GM21619 (cell line): Measurements from ENCODE around the gene H2AZ1.
"Not testable (repeated sequence)": the region's sequence is repeated elsewhere in the genome, so short reads cannot be mapped to it uniquely, and the experiment has no call there.

Experiments used
- ATAC-seq: cut with Tn5 transposase; IDR thresholded peaks from one replicate; pipeline ENCODE4 v1.9.1; 2021; ENCODE audit not compliant: unreplicated experiment

H2AZ1 gene

GRCh38 chr4:99949999-99950912, at the start of gene H2AZ1:
TSS of gene H2AZ1 (minus strand) at chr4:99950275. CDS start at chr4:99950170, 105 bp downstream.
- ATAC-seq: peak; percentile 49

DNA sequence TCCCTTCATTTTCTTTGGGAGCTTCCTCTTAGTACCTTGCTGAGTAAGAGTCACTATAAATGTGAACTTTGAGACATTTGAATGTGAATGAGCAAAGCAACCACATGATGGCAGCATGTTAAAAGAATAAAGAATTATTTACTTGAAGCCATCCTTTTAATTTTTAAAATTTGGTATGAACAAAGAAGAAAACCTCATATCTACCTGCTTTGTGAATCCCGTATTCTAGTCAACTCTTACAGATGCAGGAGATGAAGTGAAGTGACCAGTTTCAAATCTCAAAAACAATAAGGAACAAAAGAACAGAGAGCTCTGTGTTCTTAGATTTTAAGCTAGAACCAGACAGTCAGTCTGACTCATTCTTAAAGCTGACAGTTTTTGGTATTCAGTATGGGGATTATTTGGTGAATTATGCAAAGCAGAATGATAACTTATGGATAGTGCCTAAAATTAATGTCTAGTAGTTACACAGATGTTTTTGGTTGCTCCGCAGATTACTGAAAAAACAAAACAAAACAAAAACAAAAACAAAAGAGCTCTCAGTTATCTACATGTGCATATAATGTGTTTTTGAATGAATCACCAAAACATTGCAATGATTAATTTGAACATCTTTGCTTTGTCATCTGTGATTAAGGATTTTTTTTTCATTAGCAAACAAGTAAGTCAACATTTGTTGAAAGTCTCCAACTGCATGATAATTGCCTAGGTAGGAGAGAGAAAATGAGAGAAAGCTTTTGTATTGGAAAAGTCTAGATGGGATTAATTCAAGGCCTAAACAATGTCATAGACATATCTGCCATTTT, 48.2 kb upstream of the H2AZ1 start:
- ATAC-seq: peak; percentile 74

DNA sequence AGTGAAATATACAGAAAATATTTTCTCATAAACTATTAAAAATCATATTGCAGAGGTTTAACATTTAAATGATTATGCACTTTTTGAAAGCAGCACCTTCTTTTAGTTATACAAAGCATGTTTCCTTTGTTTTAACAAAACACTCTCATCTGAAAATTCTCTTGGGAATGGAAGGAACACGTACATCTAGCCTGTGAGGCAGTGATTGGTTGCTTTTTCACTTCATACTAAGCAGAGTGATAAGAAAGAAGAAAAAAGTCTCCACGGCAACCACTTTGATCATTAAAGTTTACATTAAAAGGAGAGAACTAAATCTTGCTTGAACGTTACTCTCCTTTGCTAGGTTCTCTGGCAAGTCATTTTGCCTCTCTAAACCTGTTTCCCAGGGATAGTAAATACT, 41.7 kb upstream of the H2AZ1 start:
- ATAC-seq: no peak

- no peak for ATAC-seq
These were observed 37.6 kb upstream of the H2AZ1 start for GRCh38 chr4:99987681-99988080.

GRCh38 chr4:99986792-99987191, 36.7 kb upstream of the H2AZ1 start:
- no peak for ATAC-seq

GRCh38 chr4:99983289-99983943, 33.3 kb upstream of the H2AZ1 start:
- peak; percentile 45 for ATAC-seq

DNA sequence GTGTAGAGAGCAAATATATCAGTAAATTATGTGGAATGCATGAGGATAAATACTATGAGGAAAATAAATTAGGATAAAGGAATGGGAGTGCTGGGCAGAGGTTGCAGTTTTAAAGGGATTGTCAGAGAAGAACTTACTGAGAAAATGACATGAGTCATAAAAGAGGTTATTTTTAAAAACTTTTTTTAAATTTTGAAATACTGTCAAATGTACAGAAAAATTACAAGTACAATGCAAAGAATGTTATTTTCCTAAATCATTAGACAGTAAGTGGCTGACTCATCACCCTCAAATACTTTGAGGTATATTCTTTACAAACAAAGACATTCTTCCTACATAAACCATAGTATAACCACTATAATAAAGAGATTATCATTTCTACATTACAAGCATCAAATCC, 29.8 kb upstream of the H2AZ1 start:
- ATAC-seq: no peak

DNA sequence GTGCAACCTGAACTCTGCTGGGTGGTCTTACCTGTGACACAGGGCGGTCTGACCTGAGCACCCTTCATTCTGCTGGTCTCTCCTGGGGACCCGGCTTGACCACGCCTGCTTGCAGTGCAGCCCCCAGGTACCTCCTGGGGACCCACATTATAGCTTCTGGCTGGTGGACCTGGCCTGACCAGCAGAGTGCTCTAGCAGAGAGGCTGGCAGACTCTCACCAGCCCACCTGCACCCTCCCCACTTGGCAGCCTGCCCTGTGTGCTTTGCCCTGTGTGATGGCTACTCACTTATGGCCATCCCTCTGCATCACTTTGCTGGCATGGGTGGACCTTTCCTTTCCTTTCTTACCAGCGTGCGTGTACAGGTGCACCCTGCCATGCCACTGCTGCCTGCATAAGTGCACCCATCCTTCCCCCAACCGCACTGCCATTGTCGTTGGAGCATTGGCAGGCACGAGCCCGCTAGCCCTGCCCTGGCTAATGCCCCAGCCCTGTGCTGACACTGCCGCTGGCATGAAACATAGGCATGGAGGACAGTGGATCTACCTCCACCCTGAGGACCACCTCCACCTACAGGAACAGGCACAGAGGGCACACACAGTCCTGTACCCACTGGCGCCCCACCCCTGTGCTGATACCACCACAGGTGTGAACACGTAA, 21.5 kb upstream of the H2AZ1 start:
- ATAC-seq: no peak

DNA sequence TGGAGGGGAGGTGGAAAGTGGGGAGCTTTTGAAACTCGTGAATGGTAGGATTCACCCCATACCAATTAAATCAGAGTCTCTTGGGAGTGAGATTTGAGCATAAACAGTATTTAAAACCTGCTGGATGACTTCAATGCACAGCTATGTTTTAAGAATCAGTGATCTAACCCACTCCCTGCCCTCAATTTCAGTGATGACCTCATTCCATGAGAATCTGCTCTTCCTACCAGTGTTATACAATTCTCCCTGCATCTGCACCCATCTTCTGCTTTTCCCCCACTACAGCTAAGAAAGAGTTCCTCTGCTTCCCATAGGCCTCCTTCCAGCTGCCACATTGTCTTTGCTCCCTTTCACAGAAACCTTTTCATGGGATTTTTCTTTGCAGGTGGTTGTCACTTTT, 18.3 kb upstream of the H2AZ1 start:
- no peak for ATAC-seq

- ATAC-seq: no peak
These were observed 16.6 kb upstream of the H2AZ1 start for GRCh38 chr4:99966692-99967091.

GRCh38 chr4:99965674-99966350, 15.7 kb upstream of the H2AZ1 start:
- no peak for ATAC-seq

- ATAC-seq: no peak
These were observed 15.1 kb upstream of the H2AZ1 start for GRCh38 chr4:99965173-99965572.

DNA sequence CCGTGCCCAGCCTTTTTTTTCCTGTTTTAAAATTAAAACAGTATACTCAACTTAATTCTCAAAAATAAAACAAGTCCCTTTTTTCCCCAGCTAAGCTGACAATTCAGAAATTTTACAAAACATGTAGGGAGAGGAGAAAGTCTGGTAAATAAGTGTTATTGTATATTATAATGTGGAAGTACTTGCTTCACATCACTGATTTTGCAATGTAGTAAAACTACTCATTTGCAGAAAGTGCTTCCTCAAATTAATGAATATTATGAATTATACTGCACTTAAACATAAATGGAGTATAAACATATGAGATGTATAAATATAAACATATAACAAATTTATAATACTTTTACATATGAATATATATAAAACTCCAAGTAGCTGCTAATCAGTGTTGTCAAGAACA, 11.6 kb upstream of the H2AZ1 start:
- ATAC-seq: no peak

DNA sequence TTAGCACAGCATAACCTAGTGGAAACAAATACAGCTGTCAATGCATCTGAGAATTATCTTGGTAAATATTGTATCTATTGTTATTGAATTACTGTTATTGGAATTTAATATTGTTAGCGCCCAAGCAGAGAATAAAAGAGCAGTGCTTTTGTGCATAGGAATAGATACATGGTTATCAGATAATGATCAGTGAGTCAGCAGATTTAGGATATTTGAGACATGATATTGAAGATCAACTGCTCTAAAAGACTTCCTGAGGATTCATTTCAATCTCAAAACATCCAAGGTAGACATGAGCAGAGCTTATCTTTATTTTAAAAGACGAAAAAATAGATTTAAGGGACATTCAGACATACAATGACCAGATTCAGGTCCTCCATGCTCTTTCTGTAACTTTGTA, 10.6 kb upstream of the H2AZ1 start:
- no peak for ATAC-seq

DNA sequence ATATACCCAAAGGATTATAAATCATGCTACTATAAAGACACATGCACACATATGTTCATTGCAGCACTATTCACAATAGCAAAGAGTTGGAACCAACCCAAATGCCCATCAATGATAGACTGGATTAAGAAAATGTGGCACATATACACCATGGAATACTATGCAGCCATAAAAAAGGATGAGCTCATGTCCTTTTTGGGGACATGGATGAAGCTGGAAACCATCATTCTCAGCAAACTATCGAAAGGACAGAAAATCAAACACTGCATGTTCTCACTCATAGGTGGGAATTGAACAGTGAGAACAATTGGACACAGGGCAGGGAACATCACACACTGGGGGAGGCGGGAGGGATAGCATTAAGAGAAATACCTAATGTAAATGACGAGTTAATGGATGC, 8.1 kb upstream of the H2AZ1 start:
- ATAC-seq: not testable (repeated sequence)

DNA sequence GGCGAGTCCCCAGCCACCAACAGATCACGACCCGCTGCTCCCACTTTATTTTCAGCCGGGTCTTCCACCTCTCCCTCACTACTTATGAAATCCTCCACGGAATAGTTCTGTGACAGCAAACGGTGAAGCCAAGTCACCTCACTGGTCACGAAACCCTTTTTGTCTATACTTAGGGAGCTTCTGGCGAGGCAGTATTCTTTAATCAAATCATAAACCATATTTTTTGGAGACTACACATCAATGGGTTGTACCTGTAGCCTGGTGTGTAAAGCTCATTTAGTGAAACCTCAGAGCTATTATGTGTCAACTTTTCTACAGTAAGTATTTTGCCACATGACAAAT, 809 bp upstream of the H2AZ1 start:
- no peak for ATAC-seq

GRCh38 chr4:99949034-99949998, 759 bp downstream of the H2AZ1 start:
- ATAC-seq: peak; percentile 29

GRCh38 chr4:99947608-99948007, 2.5 kb downstream of the H2AZ1 start:
- ATAC-seq: no peak

DNA sequence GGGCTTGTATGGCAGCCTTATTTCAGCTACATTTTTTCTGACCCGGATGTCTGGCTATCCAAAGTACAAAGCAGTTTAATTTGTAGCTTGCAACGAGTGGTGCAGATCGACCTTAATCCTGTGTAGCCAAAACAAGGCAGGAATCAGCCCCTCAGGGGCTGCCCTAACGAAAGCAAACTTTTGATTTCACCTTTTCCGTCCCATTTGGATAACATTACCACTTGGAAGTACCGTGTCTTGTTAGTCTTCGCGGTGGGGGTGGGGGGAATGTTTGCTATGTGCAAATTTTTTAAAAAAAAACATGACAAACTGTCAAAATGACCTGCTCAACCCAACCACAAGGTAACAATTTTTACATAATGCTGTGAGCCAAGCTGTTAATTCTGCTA, 2.9 kb downstream of the H2AZ1 start:
- ATAC-seq: no peak
